Osteocyte (in vitro differentiated cells): ENCODE measurements around the gene DEDD2. TPM values are rescaled to one million over a fixed set of nuclear protein-coding genes. Genes with fewer than 3 reads are reported as not detected.

Experiments
- DNase-seq: peaks from one replicate; pipeline ENCODE4 v3.0.0; 2021; ENCODE audit warnings: mixed read lengths; ENCODE audit not compliant: unreplicated experiment; ENCODE audit errors: extremely low spot score
- H3K27ac Mint-ChIP-seq: one replicate; pipeline ENCODE4 v1.8.0; 2021; ENCODE audit warnings: mild to moderate bottlenecking, mixed read lengths; ENCODE audit not compliant: unreplicated experiment
- H3K27me3 Mint-ChIP-seq: one replicate; pipeline ENCODE4 v1.8.0; 2021; ENCODE audit warnings: mixed read lengths; ENCODE audit not compliant: unreplicated experiment
- H3K36me3 Mint-ChIP-seq: one replicate; pipeline ENCODE4 v1.8.0; 2021; ENCODE audit warnings: mixed read lengths; ENCODE audit not compliant: unreplicated experiment
- H3K4me1 Mint-ChIP-seq: one replicate; pipeline ENCODE4 v1.8.0; 2021; ENCODE audit warnings: mixed read lengths; ENCODE audit not compliant: unreplicated experiment
- H3K4me3 Mint-ChIP-seq: one replicate; pipeline ENCODE4 v1.8.0; 2021; ENCODE audit warnings: mild to moderate bottlenecking, moderate library complexity, mixed read lengths; ENCODE audit not compliant: unreplicated experiment
- H3K9me3 Mint-ChIP-seq: one replicate; pipeline ENCODE4 v1.8.0; 2021; ENCODE audit warnings: mixed read lengths; ENCODE audit not compliant: unreplicated experiment
- total RNA-seq: library from RNA; stranded (reverse); gene quantifications from 2 replicates; pipeline ENCODE4 v1.2.1, GENCODE V29; 2021
- TF ChIP-seq, protein P1 (sequence below): fragments of 200-600 bp; sonication (generic); IDR thresholded peaks from 2 replicates; pipeline ENCODE4 v1.5.0; 2021; ENCODE audit warnings: antibody characterized with exemption, mild to moderate bottlenecking, moderate library complexity

The DEDD2 gene
- total RNA-seq, 1 donor from 2014 or later = 27.4 TPM

GRCh38 chr19:42166316-42166715 lies 51.2 kb downstream of the DEDD2 start:
- Mint-ChIP-seq H3K4me3 (no peak overlapping the region), H3K36me3 (no peaks in the 10 kb centered on the region), H3K4me1 (no peaks in the 10 kb centered on the region), H3K27ac (no peak overlapping the region), H3K27me3 (peaks cover 59% of the 10 kb centered on the region), H3K9me3 (no peaks in the 10 kb centered on the region)
- DNase-seq = no peak
- TF ChIP-seq, protein P1, sequence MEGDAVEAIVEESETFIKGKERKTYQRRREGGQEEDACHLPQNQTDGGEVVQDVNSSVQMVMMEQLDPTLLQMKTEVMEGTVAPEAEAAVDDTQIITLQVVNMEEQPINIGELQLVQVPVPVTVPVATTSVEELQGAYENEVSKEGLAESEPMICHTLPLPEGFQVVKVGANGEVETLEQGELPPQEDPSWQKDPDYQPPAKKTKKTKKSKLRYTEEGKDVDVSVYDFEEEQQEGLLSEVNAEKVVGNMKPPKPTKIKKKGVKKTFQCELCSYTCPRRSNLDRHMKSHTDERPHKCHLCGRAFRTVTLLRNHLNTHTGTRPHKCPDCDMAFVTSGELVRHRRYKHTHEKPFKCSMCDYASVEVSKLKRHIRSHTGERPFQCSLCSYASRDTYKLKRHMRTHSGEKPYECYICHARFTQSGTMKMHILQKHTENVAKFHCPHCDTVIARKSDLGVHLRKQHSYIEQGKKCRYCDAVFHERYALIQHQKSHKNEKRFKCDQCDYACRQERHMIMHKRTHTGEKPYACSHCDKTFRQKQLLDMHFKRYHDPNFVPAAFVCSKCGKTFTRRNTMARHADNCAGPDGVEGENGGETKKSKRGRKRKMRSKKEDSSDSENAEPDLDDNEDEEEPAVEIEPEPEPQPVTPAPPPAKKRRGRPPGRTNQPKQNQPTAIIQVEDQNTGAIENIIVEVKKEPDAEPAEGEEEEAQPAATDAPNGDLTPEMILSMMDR = no peak

GRCh38 chr19:42165146-42165545 lies 52.3 kb downstream of the DEDD2 start:
- Mint-ChIP-seq H3K27ac (no peak overlapping the region), H3K27me3 (peaks cover 61% of the 10 kb centered on the region), H3K9me3 (no peaks in the 10 kb centered on the region), H3K36me3 (no peaks in the 10 kb centered on the region), H3K4me3 (no peak overlapping the region), H3K4me1 (no peaks in the 10 kb centered on the region)
- DNase-seq = no peak
- TF ChIP-seq, protein P1 = no peak

- no peak overlapping the region for H3K27ac Mint-ChIP-seq
- peaks cover 73% of the 10 kb centered on the region for H3K27me3 Mint-ChIP-seq
- H3K4me3 Mint-ChIP-seq = no peak overlapping the region
- no peaks in the 10 kb centered on the region for H3K9me3 Mint-ChIP-seq
- H3K4me1 Mint-ChIP-seq = no peaks in the 10 kb centered on the region
- TF ChIP-seq, protein P1 = no peak
- no peak for DNase-seq
- H3K36me3 Mint-ChIP-seq = no peaks in the 10 kb centered on the region
Measured at GRCh38 chr19:42161616-42162263, 55.7 kb downstream of the DEDD2 start.

DNA sequence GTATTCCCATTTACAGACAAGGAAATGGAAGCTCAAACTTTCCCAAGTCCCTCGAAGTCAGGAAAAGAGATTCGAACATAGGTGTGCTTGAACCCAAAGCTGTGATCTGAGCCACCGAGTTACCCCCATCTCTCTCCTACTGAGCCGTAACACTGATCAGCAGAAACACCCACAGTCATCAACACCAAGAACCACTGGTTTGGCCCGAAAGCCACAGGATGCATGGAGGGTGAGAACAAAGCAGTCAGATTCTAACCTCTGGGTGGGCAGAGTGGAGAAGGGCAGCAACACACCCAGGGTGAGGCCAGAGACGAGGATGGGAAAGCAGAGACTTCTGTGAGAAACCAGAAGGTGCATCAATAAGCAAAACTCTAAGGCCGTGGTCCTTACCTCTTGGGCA lies 57.5 kb downstream of the DEDD2 start:
- TF ChIP-seq, protein P1 = no peak
- no peaks in the 10 kb centered on the region for H3K4me1 Mint-ChIP-seq
- H3K27me3 Mint-ChIP-seq = peaks cover 76% of the 10 kb centered on the region
- H3K36me3 Mint-ChIP-seq = no peaks in the 10 kb centered on the region
- no peaks in the 10 kb centered on the region for H3K9me3 Mint-ChIP-seq
- no peak overlapping the region for H3K4me3 Mint-ChIP-seq
- no peak overlapping the region for H3K27ac Mint-ChIP-seq
- no peak for DNase-seq

GRCh38 chr19:42158926-42159325 lies 58.6 kb downstream of the DEDD2 start:
- Mint-ChIP-seq H3K27ac (no peak overlapping the region), H3K27me3 (peaks cover 83% of the 10 kb centered on the region), H3K4me3 (no peak overlapping the region), H3K9me3 (no peaks in the 10 kb centered on the region), H3K4me1 (no peaks in the 10 kb centered on the region), H3K36me3 (no peaks in the 10 kb centered on the region)
- DNase-seq = no peak
- TF ChIP-seq, protein P1 = no peak
